Measurements from ENCODE around the gene PPP1R37. TPM values are rescaled to one million over a fixed set of nuclear protein-coding genes. Genes with fewer than 3 reads are reported as not detected.
"Not testable (repeated sequence)": the region's sequence is repeated elsewhere in the genome, so short reads cannot be mapped to it uniquely, and the experiment has no call there.

Gene PPP1R37
- polyA plus RNA-seq, 1 experiment, result 16.1 TPM

GRCh38 chr19:45103156-45103507, 10.2 kb downstream of the PPP1R37 start:
- ChIA-PET POLR2A (interaction anchor here (0.6 kb wide), 1 partner anchor 20 kb away, joined by 4 read pairs; no protein-coding TSS in a partner anchor), CTCF (interaction anchor here (1.7 to 2.0 kb wide), 2 partner anchors 23 to 28 kb away, joined by 4 to 15 read pairs; no protein-coding TSS in a partner anchor)
- H3K36me3 ChIP-seq (ENCODE audit: control insufficient read depth, insufficient read depth, low read length), result no peaks in the 10 kb centered on the region
- DNase-seq (ENCODE audit: low read depth), result no peak
- H3K4me3 ChIP-seq (ENCODE audit: low read depth, low read length), result peak overlapping the region; percentile 29
- no peaks in the 10 kb centered on the region for H3K27me3 ChIP-seq (ENCODE audit: control insufficient read depth, insufficient read depth, low read length)
- no peak for TF ChIP-seq CTCF (IDR thresholded peaks at IDR 0.05; ENCODE audit: insufficient read depth, low read depth, low read length)

DNA sequence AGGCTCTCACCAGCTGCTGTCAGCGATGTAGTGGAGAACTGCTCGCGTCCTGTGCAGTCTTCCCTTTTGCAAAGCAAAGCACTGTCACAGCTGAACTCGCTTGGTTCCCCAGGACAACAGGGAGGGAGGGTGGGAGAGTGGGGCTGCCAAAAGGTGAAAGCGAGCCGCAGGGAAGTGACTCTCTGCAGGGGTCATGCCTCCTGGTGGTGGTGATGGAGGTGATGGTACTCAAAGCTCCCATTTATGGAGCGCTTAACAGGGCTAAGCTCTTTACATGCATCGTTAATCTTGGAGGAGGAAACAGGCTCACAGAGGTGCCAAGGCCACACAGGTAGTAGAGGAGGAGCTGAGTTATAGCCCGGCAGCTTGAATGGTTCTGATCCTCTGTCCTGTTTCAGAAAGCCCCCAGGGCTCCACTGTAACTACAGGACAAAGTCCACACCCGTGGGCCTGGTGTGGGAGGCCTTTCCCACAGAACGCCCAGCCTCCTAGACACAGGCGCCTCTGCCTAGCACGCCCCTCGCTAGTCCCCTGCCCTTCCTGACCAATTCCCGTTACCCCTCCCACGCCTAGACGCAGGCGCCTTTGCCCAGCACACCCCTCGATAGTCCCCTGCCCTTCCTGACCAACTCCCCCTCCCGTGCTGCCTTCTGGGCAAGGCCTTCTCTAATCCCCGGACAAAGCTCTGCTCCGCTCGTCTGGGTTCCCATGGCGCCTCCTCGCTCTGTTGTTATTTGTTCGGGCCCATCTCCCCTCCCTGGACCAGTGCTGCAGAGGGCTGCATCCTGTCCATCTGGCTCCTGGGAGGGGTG, 10.7 kb downstream of the PPP1R37 start:
- ChIA-PET CTCF (interaction anchor here (1.7 to 2.0 kb wide), 2 partner anchors 22 to 27 kb away, joined by 4 to 15 read pairs; no protein-coding TSS in a partner anchor), POLR2A (no interaction called here)
- peak; percentile 26 for TF ChIP-seq CTCF (IDR thresholded peaks at IDR 0.05; ENCODE audit: insufficient read depth, low read depth, low read length)
- Histone ChIP-seq H3K27me3 (ENCODE audit: control insufficient read depth, insufficient read depth, low read length) (no peaks in the 10 kb centered on the region), H3K4me3 (ENCODE audit: low read depth, low read length) (peak overlapping the region; percentile 29), H3K36me3 (ENCODE audit: control insufficient read depth, insufficient read depth, low read length) (no peaks in the 10 kb centered on the region)
- no peak for DNase-seq (ENCODE audit: low read depth)

DNA sequence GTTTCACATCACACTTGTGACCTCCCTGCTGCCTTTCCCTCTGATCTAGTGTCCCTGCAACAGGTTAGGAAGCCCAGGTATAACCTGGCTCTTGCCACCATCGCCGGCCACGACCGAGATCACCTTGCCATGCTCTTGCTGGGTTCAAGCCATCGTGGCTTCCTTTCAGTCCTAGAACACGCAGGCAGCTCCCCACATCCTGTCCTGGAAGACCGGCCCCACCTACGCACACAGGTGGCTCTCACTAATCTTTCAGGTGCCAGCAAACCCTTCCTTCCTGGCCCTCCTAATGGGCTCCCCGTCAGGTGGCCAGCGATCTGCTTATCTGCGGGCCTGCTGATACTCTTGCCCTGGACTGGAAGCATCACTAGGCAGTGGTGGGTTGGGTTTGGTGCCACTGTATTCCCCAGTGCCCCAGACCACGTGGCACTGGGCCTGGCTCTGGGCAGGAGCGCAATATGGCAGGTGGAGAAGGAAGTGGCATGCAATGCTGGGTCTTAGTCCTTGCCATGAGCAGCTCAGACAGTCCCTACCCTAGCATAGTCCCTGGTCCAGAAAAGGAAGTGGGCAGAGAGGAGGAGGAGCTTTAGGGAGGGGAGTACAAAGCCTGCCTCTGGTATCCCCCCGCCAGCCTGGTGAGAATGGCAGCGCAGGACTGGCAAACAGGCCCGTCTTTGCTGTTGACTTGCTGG, 11.8 kb downstream of the PPP1R37 start:
- ChIA-PET CTCF (interaction anchor here (1.7 to 2.3 kb wide), 2 partner anchors 21 to 26 kb away, joined by 4 to 7 read pairs; no protein-coding TSS in a partner anchor), POLR2A (no interaction called here)
- Histone ChIP-seq H3K4me3 (ENCODE audit: low read depth, low read length) (no peak overlapping the region), H3K36me3 (ENCODE audit: control insufficient read depth, insufficient read depth, low read length) (no peaks in the 10 kb centered on the region), H3K27me3 (ENCODE audit: control insufficient read depth, insufficient read depth, low read length) (no peaks in the 10 kb centered on the region)
- no peak for TF ChIP-seq CTCF (IDR thresholded peaks at IDR 0.05; ENCODE audit: insufficient read depth, low read depth, low read length)
- DNase-seq (ENCODE audit: low read depth), result no peak

GRCh38 chr19:45106363-45106762, 13.4 kb downstream of the PPP1R37 start:
- POLR2A ChIA-PET, result not testable (repeated sequence)

GRCh38 chr19:45107621-45108150, 14.7 kb downstream of the PPP1R37 start:
- TF ChIP-seq CTCF (IDR thresholded peaks at IDR 0.05; ENCODE audit: insufficient read depth, low read depth, low read length), result no peak
- H3K4me3 ChIP-seq (ENCODE audit: low read depth, low read length), result no peak overlapping the region
- DNase-seq (ENCODE audit: low read depth), result no peak
- H3K36me3 ChIP-seq (ENCODE audit: control insufficient read depth, insufficient read depth, low read length), result no peaks in the 10 kb centered on the region
- no peaks in the 10 kb centered on the region for H3K27me3 ChIP-seq (ENCODE audit: control insufficient read depth, insufficient read depth, low read length)
- ChIA-PET CTCF (interaction anchor here (0.7 kb wide), 1 partner anchor 531 kb away, joined by 3 read pairs; no protein-coding TSS in a partner anchor), POLR2A (no interaction called here)

More at GRCh38 chr19:45106363-45106762, 13.4 kb downstream of the PPP1R37 start:
- CTCF ChIA-PET, result interaction anchor here (0.6 to 2.3 kb wide), 3 partner anchors 13 to 33 kb away, joined by 3 to 7 read pairs (median 4); no protein-coding TSS in a partner anchor
- not testable (repeated sequence) for H3K27me3 ChIP-seq (ENCODE audit: control insufficient read depth, insufficient read depth, low read length); H3K36me3 ChIP-seq (ENCODE audit: control insufficient read depth, insufficient read depth, low read length); H3K4me3 ChIP-seq (ENCODE audit: low read depth, low read length); DNase-seq (ENCODE audit: low read depth)

Data from BJ (cell line).